Colonic mucosa (tissue), 4 donors: ENCODE results near the gene NRP2. TPM values are rescaled to one million over a fixed set of nuclear protein-coding genes. Genes with fewer than 3 reads are reported as not detected.
A peak's percentile ranks its signal among the peaks of the same experiment; 100 is the strongest.

Experiments used
- DNase-seq: peaks from one replicate; pipeline ENCODE4 v3.0.0-alpha.2; 2020
- H3K27ac ChIP-seq: fragments of 200-600 bp; one replicate; pipeline ENCODE4 v1.8.0; 2021
- H3K27me3 ChIP-seq: fragments of 200-600 bp; one replicate; pipeline ENCODE4 v1.8.0; 2021
- H3K36me3 ChIP-seq: fragments of 200-600 bp; one replicate; pipeline ENCODE4 v1.8.0; 2021
- H3K4me1 ChIP-seq: fragments of 200-600 bp; one replicate; pipeline ENCODE4 v1.8.0; 2021; ENCODE audit warnings: mild to moderate bottlenecking
- H3K4me3 ChIP-seq: fragments of 200-600 bp; one replicate; pipeline ENCODE4 v1.8.0; 2021
- H3K9ac ChIP-seq, 2 donors: one replicate each; pipeline ENCODE4 v1.7.0; 2013; ENCODE audit warnings: control low read depth in 2 of 2, low read depth in 2 of 2, low read length in 2 of 2
- H3K9me3 ChIP-seq: fragments of 200-600 bp; one replicate; pipeline ENCODE4 v1.8.0; 2021
- CTCF ChIP-seq: fragments of 200-600 bp; IDR thresholded peaks from one replicate; pipeline ENCODE4 v1.8.0; 2022; ENCODE audit warnings: antibody characterized with exemption, mild to moderate bottlenecking
- intact Hi-C: fragments of 100-400 bp; cut with DNase I; formaldehyde crosslinking; loops from one replicate; pipeline ENCODE4 v1.14.1; 2022
- total RNA-seq, 2 donors: library from RNA; stranded (reverse); fragmentation: NEBNext Ultra II Directional in 1 of 2; extraction: Animal tissue kit (Norgen Biotek cat#: 25700) in 1 of 2; gene quantifications; one replicate each; pipeline ENCODE4 v1.2.1, GENCODE V29; 2021
- donor health status: healthy.
- donor health status: DM: no; HTN: no; CAD: no.
- donor health status: DM: no; HTN: no; CAD: no.

Gene NRP2
- total RNA-seq, 2 donors from 2014 or later: 5.4 to 25.2 TPM

- Histone ChIP-seq H3K4me1 (no peaks in the 10 kb centered on the region), H3K9me3 (no peaks in the 10 kb centered on the region), H3K9ac (no peak overlapping the region), H3K4me3 (no peak overlapping the region), H3K27ac (no peak overlapping the region), H3K27me3 (peaks cover 17% of the 10 kb centered on the region), H3K36me3 (no peaks in the 10 kb centered on the region)
- intact Hi-C loops: no loop called here
- peak; percentile 44 for TF ChIP-seq CTCF
- peak; percentile 70 for DNase-seq
Measured at GRCh38 chr2:205680067-205680466, 2.2 kb upstream of the NRP2 start.

GRCh38 chr2:205680903-205681302, 1.4 kb upstream of the NRP2 start:
- Histone ChIP-seq H3K4me1 (no peaks in the 10 kb centered on the region), H3K27ac (no peak overlapping the region), H3K9me3 (no peaks in the 10 kb centered on the region), H3K27me3 (peaks cover 25% of the 10 kb centered on the region), H3K9ac (no peak overlapping the region), H3K36me3 (no peaks in the 10 kb centered on the region), H3K4me3 (no peak overlapping the region)
- no peak for DNase-seq
- TF ChIP-seq CTCF: no peak
- intact Hi-C loops: no loop called here

GRCh38 chr2:205681401-205682238, 681 bp upstream of the NRP2 start:
- Histone ChIP-seq H3K4me1 (no peaks in the 10 kb centered on the region), H3K4me3 (peak overlapping the region; percentile 51), H3K36me3 (no peaks in the 10 kb centered on the region), H3K9me3 (no peaks in the 10 kb centered on the region), H3K27me3 (peaks cover 25% of the 10 kb centered on the region), H3K9ac (peak overlapping the region in 1 of 2 donors; percentile 58), H3K27ac (peak overlapping the region; percentile 82)
- DNase-seq: no peak
- intact Hi-C loops: no loop called here
- TF ChIP-seq CTCF: no peak

DNA sequence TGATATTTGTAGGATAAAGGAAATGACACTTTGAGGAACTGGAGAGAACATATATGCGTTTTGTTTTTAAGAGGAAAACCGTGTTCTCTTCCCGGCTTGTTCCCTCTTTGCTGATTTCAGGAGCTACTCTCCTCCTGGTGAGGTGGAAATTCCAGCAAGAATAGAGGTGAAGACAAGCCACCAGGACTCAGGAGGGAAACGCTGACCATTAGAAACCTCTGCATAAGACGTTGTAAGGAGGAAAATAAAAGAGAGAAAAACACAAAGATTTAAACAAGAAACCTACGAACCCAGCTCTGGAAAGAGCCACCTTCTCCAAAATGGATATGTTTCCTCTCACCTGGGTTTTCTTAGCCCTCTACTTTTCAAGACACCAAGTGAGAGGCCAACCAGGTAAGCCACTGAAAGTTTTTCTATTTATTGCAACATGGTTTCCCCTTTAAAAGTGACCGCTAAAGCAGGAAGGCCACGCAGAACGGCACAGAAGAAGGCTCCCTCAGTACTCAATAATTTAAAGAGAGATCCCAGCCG, 735 bp downstream of the NRP2 start:
- intact Hi-C loops: no loop called here
- no peak for DNase-seq
- peak overlapping the region; percentile 82 for H3K27ac ChIP-seq
- no peaks in the 10 kb centered on the region for H3K4me1 ChIP-seq
- H3K9ac ChIP-seq: peak overlapping the region; percentile 49 to 58
- H3K4me3 ChIP-seq: peak overlapping the region; percentile 51
- H3K27me3 ChIP-seq: peaks cover 25% of the 10 kb centered on the region
- H3K9me3 ChIP-seq: no peaks in the 10 kb centered on the region
- H3K36me3 ChIP-seq: no peaks in the 10 kb centered on the region
- no peak for TF ChIP-seq CTCF

DNA sequence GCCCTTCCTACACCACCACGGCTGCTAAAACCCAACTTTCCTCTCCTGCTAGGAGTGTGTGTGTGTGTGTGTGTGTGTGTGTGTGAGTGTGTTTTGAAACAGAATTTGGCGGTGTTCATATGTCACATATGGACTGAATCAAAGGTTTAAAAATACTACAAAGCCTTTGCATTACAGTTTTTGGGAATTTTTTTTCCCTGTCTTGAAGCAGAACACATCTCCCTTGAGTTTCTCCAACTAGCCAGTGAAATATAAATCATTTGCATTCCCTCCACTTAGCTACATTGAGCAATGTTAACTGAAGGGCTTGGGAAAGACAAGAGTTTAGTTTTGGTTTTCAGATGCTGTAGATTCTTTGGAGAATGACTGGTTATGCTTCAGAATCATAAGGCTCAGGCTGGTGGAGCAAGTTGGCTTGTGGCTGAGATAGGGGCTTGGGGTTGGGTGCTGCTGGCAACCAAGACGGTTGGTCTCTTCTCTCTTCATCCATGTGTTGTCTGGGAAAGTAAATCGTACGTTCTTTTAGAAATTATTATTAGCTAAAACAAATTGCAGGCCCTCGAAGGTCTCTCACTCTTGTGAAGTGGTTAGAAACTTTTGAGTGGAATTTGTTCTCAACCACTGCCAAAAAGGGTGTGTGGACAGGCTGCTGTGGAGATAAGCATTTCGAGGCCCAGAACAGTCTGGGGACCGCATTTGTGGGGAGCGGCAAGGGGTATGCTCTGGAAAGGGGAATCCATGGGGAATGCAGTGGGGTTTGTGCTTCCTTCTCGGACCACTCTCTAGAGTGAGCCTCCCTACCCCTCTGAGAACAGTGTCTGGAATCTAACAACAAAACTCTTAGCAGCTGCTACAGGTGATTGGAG, 1.4 kb downstream of the NRP2 start:
- Histone ChIP-seq H3K9ac (peak overlapping the region; percentile 39 to 49), H3K9me3 (no peaks in the 10 kb centered on the region), H3K4me1 (no peaks in the 10 kb centered on the region), H3K4me3 (peak overlapping the region; percentile 51), H3K27me3 (peaks cover 25% of the 10 kb centered on the region), H3K27ac (peak overlapping the region; percentile 82), H3K36me3 (no peaks in the 10 kb centered on the region)
- TF ChIP-seq CTCF: no peak
- intact Hi-C loops: no loop called here
- DNase-seq: no peak
